Stimulated activated CD4-positive, alpha-beta T cell treated with anti-CD3 and anti-CD28 coated beads, Interleukin-1b, Interleukin-23, amount 100 ng/mL, for 24 hours (primary cell): ENCODE data around the gene SYNE3.

Experiments
- DNase-seq, 4 experiments: peaks; one replicate each; pipeline ENCODE4 v3.0.0-alpha.2; 2020; ENCODE audit warnings: low read depth in 4 of 4, low spot score in 1 of 4

SYNE3 gene

GRCh38 chr14:95505030-95505589, 11.3 kb downstream of the SYNE3 start:
- DNase-seq: no peak

DNA sequence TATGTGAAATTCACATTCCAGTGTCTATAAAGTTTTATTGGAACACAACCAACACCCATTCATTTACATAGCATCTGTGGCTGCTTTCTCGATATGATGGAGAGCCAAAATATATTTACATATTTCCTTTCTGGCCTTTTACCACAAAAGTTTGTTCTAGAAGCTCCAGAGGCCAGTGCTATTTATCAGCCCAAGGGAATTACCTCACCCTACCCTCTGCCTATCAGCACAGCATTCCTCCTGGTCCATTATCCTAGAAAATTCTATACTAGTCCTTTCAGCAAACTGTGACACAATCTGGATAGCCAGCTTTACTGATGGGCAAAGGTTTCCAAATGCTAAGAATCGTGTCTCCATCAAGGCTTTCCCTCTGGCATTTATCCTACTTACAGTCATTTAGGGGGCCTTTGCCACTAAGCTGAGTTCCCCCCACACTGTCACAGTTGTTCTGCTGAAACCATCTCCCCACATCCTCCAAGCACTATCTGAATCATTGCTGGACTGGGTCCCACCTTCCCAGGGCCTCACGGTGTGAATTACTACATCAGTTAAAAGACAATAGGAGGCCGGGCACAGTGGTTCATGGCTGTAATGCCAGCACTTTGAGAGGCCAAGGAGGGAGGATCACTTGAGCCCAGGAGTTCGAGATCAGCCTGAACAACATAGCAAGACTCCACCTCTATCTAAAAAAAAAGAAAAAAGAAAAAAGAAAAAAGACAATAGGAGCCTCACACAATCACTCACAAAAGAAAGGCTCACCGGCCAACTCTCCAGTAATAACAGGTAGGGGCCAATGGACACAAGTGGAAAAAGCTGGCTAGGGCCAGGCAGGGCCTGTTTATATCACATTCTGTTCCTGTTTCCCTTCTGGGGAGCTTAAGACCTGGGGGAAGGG, 12.1 kb downstream of the SYNE3 start:
- no peak for DNase-seq

GRCh38 chr14:95503365-95504134, 12.9 kb downstream of the SYNE3 start:
- no peak for DNase-seq

GRCh38 chr14:95502381-95502950, 14.0 kb downstream of the SYNE3 start:
- DNase-seq: no peak

- DNase-seq: no peak
Measured at GRCh38 chr14:95500772-95501401, 15.6 kb downstream of the SYNE3 start.

GRCh38 chr14:95500201-95500681, 16.2 kb downstream of the SYNE3 start:
- DNase-seq: no peak

DNA sequence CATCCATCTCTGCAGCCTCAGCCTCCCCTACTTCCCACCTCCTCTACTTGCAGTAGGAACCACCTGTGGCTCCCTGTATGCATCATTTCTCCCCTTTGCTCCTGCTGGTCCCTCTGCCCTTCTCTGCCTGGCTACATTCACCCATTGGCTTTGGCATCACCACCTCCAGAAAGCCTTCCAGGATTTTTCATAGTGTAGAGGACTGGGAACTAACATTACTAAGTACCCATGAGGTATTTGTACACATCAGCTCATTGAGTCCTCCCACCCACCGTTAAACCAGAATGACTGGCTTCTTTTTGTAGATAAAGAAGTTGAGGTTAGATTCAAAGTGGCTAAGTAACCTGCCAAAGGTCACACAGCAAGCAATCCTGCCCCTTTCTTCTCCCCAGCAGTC, 17.1 kb downstream of the SYNE3 start:
- DNase-seq: no peak

DNA sequence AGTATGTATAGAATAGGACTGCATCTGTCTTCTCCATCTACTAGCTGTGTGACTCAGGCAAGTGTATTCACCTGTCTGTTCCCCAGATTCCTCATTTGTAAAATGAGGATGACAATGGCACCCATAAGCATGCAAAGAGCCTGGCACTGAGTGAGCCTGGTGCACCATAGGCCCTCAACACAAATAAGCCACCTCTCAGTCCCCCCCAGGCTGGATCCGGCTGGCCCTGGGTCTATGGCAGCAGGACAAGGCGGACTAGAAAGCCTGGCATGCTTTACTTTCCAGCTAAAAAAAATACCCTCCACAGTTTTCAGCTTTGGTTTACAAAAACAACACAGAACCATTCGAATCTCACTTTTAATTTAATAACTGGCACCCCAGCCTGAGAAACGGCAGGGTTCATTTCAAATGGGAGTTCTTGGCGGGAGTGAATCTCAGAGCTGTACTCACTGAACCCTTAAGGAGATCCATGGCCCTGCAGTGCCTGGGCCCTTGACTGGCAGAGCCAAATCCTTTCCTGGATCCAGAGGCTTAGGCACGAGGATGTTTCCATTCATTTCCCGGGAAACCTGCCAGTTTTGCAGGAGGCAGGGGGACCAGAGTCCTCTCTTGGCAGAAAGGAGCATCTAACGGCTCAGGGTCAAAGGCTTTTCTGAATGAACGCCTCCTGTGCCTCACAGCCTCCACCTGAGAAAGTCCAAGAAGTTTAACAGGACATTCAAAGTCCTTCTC, 17.7 kb downstream of the SYNE3 start:
- no peak for DNase-seq

GRCh38 chr14:95497561-95498011, 18.9 kb downstream of the SYNE3 start:
- DNase-seq: no peak

- no peak for DNase-seq
Measured at GRCh38 chr14:95496690-95497259, 19.7 kb downstream of the SYNE3 start.

DNA sequence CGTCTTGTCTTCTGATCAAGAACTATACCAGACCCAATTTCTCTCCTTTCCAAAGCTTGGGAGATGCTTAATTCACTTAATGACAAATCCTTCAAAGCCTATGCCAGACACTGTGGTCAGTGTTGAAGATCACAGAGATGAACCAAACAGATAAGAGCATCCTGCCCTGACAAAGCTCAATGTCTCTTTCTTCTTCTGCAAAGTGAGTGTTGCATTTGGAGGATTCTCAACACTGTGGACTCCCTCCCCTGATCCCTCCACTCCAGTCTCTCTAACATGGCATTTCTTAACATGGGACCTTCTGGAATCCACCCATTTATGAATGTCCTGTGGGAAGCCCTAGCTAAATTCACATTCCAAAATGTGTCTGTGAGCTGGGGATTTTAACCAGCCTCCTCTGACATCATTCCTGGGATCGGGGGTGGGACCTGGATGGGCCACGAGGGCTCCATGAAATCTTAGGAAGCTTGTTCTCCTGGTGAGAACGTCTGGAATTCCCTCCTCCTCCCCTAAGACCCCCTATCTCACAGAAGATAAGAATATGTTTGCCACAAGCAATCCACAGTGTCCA, 20.3 kb downstream of the SYNE3 start:
- no peak for DNase-seq

DNA sequence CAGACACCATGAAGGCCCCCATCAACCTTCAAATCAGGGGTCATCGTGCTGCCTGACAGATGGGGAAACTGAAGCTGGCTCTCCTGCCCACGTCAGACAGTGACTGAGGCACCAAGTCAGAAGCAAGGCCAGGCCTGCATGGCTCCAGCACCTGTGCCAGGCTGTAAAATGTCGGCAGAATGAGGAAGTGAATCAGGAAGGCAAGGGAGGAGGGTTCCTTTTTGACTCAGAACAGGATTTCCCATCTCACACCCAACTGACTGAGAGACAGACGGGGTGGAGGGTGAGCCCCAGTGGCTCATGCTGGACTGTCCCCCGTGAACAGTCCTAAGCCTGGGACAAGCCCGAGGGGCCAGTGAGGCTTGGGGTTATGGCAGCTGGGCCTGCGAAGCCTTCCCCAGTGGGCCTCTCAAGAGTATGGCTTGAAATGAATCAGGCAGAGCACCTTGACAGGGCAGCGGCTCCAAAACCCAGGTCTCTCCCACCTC, 20.9 kb downstream of the SYNE3 start:
- DNase-seq: no peak

- DNase-seq: no peak
Measured at GRCh38 chr14:95495076-95495475, 21.4 kb downstream of the SYNE3 start.

- no peak for DNase-seq
Measured at GRCh38 chr14:95494456-95494855, 22.0 kb downstream of the SYNE3 start.

DNA sequence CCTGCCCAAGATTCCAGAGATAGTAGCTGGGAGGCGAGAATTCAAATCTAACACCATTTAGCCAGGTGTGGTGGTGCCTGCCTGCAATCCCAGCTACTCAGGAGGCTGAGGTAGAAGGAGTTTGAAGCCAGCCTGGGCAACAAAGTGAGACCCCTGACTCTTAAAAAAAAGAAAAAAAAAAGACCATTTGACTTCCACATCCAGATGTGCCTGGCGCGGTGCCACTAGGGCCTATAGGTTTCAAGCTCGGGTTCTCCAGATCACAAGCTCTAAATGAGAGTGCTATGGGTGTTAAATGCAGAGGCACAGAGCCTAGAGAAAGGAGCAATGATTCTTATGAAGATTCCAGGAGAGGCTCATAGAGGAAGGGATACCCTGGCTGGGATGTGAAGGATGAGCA, 22.5 kb downstream of the SYNE3 start:
- no peak for DNase-seq

DNA sequence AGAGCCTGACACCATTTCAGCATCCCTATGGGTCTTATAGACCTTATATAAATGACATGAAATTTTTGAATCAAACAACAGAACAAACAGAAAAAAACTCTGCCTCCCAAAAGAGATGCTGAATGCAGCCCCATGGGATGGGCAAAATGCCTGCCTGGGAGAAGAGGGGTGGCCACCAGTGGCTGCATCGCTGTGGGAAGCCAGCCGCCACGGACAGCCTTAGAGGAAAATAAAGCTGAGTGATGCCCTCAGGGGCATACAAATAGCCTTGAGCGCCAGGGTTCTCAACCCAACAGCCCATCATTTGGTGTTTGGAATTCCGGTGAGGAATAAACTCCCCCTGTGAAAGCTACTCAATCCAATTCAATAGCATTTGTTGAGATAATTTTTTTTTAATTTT, 22.9 kb downstream of the SYNE3 start:
- no peak for DNase-seq

- no peak for DNase-seq
Measured at GRCh38 chr14:95491936-95492608, 24.4 kb downstream of the SYNE3 start.

DNA sequence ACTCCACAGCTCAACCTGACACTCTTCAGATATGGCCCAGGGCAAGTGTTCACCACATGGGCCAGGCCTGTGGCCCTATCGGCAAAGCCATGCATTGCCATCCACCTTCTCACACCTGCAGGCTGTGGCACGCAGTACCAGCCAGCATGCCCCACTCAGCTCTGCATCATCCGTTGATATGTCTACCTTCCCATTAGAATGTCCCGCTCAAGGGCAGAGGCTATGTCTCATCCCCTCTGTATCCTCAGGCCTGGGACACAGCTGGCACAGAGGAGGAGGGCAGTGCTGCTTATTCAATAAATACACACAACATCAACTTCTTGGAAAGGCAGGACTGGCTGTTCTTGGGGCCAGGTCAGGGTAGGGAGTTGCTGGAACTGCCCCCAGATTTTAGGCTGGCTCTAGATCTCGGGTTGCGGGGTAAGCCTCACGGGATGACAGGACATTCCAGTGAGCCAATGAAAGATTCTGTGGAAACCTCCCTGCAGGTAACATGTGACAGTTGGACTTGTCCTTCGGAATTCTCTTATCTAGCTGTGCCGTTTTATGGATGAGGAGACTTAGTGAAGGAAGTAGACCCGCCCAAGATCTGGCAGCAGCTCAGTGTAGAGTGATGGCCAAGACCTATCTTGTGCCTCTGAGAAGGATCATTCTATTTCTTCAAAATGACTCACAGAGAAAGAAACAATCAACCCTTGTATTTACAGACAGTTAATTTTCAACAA, 25.6 kb downstream of the SYNE3 start:
- no peak for DNase-seq
